ENCODE measurements around the gene ACKR3. TPM values are rescaled to one million over a fixed set of nuclear protein-coding genes. Genes with fewer than 3 reads are reported as not detected.

The ACKR3 gene
- total RNA-seq, 1 donor from 2014 or later = 55.5 TPM

DNA sequence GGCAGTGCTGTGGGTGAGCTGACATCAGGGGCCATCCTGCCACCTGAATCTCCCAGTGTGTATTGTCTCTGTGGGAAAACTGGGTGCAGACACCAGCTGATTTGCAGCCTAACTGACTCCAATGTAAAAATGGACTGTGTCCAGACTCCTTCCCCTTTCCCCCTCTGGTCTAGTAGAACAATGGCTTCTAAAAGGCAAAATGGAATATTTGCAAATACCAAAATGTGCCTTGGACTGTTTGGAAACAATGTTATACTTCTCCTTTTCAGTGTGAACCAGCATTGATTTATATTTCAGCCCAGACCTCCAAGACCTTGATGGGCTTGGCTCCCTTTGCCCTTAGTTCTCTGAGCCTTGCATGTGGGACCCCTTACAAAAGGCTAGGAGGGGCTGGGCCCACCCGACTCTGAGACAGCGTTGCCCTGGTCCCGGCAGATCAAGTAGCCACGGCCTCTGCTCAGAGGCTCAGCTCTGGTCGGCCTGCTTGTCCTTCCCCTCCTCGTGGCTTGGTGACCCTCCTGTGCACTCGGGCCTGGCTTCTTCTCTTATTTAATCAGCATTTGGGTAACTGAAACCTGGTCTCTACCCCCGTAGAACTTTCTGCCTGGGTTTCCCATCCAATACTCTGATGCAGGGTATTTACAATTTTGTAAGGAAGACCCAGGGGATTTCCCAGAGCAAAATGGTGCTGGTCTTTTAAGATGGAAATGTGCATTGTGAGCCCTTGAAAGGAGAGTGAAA lies 18.0 kb upstream of the ACKR3 start:
- TF ChIP-seq POLR2AphosphoS5 (IDR thresholded peaks at IDR 0.05; ENCODE audit: insufficient read depth in 1 of 2, low read depth in 1 of 2) = no peak
- TF ChIP-seq, protein P1, sequence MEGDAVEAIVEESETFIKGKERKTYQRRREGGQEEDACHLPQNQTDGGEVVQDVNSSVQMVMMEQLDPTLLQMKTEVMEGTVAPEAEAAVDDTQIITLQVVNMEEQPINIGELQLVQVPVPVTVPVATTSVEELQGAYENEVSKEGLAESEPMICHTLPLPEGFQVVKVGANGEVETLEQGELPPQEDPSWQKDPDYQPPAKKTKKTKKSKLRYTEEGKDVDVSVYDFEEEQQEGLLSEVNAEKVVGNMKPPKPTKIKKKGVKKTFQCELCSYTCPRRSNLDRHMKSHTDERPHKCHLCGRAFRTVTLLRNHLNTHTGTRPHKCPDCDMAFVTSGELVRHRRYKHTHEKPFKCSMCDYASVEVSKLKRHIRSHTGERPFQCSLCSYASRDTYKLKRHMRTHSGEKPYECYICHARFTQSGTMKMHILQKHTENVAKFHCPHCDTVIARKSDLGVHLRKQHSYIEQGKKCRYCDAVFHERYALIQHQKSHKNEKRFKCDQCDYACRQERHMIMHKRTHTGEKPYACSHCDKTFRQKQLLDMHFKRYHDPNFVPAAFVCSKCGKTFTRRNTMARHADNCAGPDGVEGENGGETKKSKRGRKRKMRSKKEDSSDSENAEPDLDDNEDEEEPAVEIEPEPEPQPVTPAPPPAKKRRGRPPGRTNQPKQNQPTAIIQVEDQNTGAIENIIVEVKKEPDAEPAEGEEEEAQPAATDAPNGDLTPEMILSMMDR (IDR thresholded peaks at IDR 0.05) = no peak
- no peak for TF ChIP-seq POLR2A (IDR thresholded peaks at IDR 0.05)
- no peaks in the 10 kb centered on the region for H3K27me3 ChIP-seq
- no peaks in the 10 kb centered on the region for H3K36me3 ChIP-seq
- no peak overlapping the region for H3K27ac ChIP-seq
- H3K4me1 ChIP-seq = peaks cover 10% of the 10 kb centered on the region
- H3K4me3 ChIP-seq = no peak overlapping the region
- H3K9me3 ChIP-seq = no peaks in the 10 kb centered on the region
- intact Hi-C loops (cut with DNase I) = no loop called here
- DNase-seq (ENCODE audit: extremely low spot score in 2 of 2) = peak in 1 of 2 donors; percentile 67

DNA sequence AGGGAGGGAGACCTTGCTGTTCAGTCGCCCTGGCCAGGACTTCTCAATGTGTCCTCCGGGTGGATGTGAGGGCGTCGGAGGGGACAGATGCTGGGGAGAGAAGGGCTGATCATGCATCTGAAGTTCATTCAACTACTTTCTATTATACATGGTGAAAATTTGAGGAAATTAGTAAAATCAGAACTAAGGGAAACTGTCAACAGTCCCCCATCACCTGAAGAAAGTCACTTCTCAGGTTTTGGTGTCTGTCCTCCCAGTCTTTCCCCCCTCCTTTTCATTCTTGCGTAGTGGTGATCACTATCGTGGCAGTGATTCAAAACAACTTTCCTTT lies 17.4 kb upstream of the ACKR3 start:
- H3K36me3 ChIP-seq = no peaks in the 10 kb centered on the region
- intact Hi-C loops (cut with DNase I) = no loop called here
- H3K27ac ChIP-seq = no peak overlapping the region
- H3K27me3 ChIP-seq = no peaks in the 10 kb centered on the region
- DNase-seq (ENCODE audit: extremely low spot score in 2 of 2) = no peak
- TF ChIP-seq, protein P1 (IDR thresholded peaks at IDR 0.05) = no peak
- H3K9me3 ChIP-seq = no peaks in the 10 kb centered on the region
- H3K4me3 ChIP-seq = no peak overlapping the region
- peaks cover 10% of the 10 kb centered on the region for H3K4me1 ChIP-seq

DNA sequence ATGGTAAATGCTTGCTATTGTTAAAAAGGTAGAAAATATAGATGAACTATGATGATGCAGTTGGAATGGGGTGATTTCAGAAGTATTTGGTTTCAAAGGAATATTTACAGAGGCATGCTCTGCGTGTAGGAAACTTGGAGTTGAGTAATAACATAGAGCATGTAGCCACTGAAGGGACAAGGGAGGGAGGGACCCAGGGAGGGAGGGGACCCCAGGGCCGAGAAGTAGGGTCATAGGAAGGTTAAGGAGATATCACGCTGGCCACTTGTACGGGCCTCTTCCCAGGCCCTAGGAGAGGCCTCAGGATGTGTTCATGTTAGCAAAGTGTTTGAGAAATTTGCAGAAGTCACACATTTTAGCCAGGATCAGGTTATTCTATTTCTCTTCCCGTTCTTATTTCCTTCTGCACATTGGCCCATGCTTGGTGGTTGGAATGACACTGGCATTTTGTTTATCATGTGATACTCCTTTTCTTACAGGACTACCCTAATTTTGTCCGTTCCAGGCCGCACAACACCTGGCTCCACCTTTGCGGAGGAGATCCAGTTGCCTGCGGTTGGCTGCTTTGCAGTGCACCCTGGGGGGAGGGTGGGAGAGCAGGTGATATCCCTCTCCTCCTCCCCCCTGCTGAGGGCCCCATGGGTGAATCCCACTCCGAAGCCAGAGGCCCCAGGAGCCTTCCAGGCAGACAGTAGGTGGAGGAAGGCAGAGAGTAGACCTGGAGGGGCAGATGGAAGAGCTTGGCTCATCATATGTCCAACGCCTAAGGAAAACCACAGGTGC lies 16.9 kb upstream of the ACKR3 start:
- intact Hi-C loops (cut with DNase I) = no loop called here
- TF ChIP-seq POLR2AphosphoS5 (IDR thresholded peaks at IDR 0.05; ENCODE audit: insufficient read depth in 1 of 2, low read depth in 1 of 2) = no peak
- TF ChIP-seq, protein P1 (IDR thresholded peaks at IDR 0.05) = no peak
- TF ChIP-seq POLR2A (IDR thresholded peaks at IDR 0.05) = no peak
- no peak for DNase-seq (ENCODE audit: extremely low spot score in 2 of 2)

DNA sequence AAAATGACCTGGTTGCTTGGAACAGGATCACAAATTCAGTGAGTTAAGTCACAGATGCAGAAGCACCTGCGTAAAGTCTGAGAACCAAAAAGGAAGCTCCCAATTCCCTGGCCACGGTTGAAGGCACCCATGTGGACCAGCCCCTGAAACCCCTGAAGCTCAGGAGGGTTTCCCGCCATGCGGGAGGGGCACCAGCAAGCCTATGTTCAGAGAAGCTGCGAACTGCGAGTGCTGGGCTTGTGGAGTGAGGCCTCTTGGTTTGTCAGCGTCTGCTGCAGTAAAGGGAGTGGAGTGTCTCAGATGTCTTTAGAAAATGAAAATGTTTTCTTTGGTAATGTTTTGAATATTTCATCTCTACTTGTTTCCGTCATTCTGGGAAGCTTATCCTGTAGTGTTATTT lies 16.1 kb upstream of the ACKR3 start:
- intact Hi-C loops (cut with DNase I) = no loop called here
- no peak for TF ChIP-seq POLR2AphosphoS5 (IDR thresholded peaks at IDR 0.05; ENCODE audit: insufficient read depth in 1 of 2, low read depth in 1 of 2)
- Histone ChIP-seq H3K27me3 (no peaks in the 10 kb centered on the region), H3K9me3 (no peaks in the 10 kb centered on the region), H3K4me1 (peaks cover 7% of the 10 kb centered on the region), H3K36me3 (no peaks in the 10 kb centered on the region), H3K4me3 (no peak overlapping the region), H3K27ac (no peak overlapping the region)
- peak in 1 of 2 donors; percentile 58 for DNase-seq (ENCODE audit: extremely low spot score in 2 of 2)

More for the DNA sequence above, 16.9 kb upstream of the ACKR3 start:
- Histone ChIP-seq H3K27me3 (no peaks in the 10 kb centered on the region), H3K9me3 (no peaks in the 10 kb centered on the region), H3K27ac (no peak overlapping the region), H3K4me1 (peaks cover 10% of the 10 kb centered on the region), H3K4me3 (no peak overlapping the region), H3K36me3 (no peaks in the 10 kb centered on the region)

DNA sequence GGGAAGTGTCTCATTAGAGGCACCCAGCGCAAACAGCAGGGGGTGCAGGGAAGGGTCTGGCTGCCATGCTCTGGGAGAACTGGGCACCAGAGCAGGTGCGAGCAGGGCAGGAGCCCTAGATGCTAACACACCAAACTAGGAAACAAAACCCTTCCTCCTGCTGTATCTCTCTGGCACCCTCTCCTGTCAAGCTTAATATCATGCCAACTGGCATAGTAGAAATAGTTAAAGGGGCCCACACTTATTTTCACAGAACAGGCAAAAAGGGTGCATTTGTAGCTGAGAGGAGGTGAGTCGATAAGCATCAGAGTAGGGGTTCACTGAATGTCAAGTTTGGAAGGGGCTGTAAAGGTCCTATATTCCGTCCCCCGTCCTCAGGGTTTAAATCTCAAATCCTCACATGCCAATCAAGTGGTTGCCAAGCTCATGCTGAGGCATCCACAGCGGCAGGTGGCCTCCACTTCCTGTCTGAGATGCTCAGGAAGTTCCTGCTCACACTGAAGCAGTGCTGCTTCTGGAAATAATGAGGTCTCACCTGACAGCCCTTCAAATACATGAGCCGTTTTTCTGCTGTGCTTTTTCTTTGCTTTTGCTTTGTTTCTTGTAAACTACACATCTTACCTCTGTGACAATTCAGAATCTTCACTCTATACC lies 14.9 kb upstream of the ACKR3 start:
- peak in 1 of 2 donors; percentile 80 for DNase-seq (ENCODE audit: extremely low spot score in 2 of 2)
- no peaks in the 10 kb centered on the region for H3K4me1 ChIP-seq
- H3K4me3 ChIP-seq = no peak overlapping the region
- no peaks in the 10 kb centered on the region for H3K27me3 ChIP-seq
- TF ChIP-seq POLR2AphosphoS5 (IDR thresholded peaks at IDR 0.05; ENCODE audit: insufficient read depth in 1 of 2, low read depth in 1 of 2) (no peak), POLR2A (IDR thresholded peaks at IDR 0.05) (no peak)
- TF ChIP-seq, protein P1 (IDR thresholded peaks at IDR 0.05) = no peak
- H3K9me3 ChIP-seq = no peaks in the 10 kb centered on the region
- H3K27ac ChIP-seq = no peak overlapping the region
- no peaks in the 10 kb centered on the region for H3K36me3 ChIP-seq
- intact Hi-C loops (cut with DNase I) = no loop called here

Data from vagina (tissue), 2 donors.